GM21737 (cell line): ENCODE results near the gene SLC22A23.

ENCODE experiments used
- ATAC-seq: cut with Tn5 transposase; IDR thresholded peaks from one replicate; pipeline ENCODE4 v1.9.1; 2021; ENCODE audit warnings: mild to moderate bottlenecking, moderate library complexity; ENCODE audit not compliant: unreplicated experiment

SLC22A23 gene

DNA sequence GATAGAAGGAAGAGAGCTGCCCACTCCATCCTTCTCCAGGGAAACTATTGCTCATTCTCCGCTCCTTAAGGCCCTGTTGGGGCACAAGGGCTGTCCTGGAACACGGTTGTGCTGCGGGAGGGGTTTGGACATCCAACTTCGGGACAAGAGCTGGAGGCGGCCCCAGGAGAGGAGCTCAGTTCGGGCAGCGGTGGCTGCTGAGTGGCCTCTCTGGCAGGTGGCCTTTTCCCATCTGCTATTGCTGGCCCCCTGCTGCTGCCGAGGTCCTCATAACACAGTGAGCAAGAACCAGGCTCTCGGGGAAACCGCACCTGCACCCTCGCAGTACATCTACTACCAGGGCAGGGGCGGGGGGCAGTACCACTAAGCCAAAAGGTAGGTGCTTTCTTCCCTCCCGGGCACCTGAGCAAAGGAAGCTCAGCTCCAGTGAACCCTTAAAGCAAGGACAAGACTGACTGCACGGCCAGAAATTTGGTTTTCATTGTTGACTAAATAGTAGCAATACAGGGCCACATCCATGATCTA lies 134.4 kb downstream of the SLC22A23 start:
- no peak for ATAC-seq

DNA sequence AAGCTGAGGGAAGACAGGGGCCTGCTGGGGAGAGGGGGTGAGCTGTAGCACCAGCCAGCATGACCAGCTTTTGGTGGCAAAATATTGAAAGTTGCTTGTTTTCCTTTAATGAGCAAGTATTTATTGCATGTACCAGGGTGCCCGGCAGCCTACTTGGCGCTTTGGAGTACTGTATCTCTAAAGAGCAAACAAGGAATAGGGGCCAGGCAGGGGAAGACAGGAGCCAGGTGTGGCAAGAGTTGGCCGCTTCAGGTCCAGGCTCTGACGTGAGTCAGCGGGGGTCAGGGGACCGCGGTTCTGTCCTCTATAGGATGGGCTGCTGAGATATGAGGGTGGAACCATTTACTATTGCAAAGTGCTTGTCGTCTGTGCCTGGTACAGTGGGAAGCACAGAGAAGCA lies 135.0 kb downstream of the SLC22A23 start:
- no peak for ATAC-seq

DNA sequence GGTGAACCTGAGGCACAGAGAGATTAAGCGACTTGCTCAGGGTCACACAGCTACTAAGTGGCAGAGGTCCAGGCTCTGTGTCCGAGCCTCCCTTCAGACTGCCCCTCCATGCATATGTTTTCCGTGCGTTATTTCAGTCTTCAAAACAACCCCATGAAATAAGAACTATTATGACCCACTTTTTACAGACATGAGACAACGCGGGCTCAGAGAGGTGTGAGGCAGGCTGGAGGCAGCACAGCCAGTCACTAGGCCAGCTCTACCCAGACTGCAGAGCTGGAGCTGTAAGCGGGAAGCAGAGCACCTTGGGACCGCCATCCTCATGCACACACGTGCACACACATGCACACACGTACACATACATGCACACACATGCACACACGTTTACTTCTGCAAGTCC lies 135.8 kb downstream of the SLC22A23 start:
- no peak for ATAC-seq

DNA sequence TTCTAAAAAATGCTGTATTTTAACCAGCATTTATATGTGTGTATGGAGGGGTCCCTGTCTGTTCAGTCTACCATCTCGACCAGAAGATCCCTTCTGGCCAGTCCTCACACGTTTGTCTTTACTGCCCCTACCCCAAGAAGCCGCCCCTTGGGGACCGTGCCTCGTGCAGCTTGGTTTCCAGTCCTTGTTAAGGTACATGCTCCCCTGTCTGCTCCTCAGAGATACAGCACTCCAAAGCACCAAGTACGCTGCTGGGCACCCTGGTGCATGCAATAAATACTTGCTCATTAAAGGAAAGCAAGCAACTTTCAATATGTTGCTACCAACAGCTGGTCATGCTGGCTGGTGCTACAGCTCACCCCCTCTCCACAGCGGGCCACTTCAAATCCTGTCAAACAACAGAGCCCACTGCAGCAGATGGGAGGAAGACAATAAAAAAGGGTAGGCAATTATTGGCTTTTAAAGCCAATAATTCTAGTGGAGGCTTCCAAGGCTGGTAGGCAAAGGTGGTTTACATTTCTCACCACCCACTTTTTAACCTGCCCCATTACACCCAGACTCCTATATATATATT lies 136.5 kb downstream of the SLC22A23 start:
- ATAC-seq = no peak

DNA sequence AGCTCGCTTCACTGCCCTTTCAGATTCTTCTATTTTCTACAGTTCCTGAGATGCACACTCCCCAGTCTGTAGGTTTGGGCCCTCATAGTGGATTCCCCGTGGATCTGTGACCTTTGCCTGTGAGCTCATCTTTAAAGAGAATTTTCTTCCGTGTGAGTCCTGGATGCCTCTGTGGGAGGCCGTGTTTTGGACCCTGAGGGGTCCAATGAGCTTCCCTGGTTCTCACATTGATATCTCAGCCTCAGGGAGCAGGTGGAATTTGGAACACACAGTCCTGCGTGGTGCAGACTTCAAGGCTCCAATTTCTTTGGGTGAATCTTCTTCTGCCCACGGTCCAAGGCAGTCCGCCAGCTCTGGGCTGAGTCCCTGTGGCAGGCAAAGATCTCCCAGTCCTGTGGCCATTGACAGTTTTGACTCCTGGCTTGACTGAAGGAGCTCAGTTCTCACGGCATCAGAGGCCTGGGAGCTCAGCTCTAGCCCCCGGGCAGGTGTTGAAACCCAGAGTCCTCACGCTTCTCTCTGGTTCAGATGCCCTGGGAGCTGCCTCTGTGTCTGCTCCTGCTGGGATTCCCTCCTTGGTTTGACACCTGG lies 137.1 kb downstream of the SLC22A23 start:
- ATAC-seq = no peak

DNA sequence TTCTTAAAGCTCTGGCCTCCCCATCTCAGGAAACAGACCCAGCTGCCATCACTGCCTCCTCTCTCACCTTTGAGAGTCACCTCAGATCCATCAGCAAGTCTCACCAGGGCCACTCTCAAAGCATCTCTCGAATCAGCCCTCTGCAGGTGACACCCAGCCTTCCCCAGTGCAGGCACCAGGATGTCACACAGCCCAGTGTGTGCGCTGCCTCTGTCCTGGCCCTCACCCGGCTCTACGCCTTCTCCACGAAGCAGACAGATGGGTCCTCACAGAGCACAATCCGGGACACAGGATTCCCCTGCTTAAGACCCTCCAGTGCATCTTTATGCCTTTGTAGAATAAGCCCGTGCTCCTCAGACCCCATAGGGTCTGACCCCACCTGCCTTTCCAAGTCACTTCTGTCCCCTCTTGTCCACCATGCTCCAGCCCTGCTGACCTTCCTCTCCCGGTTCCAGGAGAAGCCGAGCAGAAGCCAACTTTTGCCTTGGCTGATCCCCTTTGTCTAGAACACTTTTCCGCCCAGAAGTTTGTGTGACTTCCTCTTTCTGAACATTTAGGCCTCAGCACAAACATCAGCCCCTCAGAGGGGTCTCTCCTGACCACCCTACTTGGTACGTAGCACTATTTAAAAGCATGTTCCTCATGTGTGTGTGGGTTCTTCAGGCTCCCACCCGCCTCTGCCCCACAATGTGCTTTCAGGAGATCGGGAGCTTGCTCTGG lies 137.9 kb downstream of the SLC22A23 start:
- ATAC-seq = no peak

DNA sequence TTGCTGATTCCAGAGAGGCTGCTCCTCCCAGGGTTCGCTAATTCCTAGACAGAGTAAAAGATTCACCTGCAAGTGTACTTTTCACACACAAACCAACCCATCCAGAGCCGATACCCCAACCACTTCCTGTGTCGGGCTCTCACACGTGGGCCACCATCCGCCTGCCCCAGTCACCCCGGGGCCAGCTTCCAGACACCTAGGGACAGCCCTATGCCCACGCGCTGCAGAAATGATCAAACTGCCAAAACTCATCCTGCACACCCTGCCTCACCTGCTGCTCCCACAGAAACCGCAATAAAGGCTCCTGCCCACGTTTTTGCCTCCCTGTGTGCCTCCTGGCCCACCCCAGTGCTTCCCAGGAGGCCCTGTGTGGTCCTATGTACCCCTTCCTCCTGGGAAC lies 138.6 kb downstream of the SLC22A23 start:
- no peak for ATAC-seq

DNA sequence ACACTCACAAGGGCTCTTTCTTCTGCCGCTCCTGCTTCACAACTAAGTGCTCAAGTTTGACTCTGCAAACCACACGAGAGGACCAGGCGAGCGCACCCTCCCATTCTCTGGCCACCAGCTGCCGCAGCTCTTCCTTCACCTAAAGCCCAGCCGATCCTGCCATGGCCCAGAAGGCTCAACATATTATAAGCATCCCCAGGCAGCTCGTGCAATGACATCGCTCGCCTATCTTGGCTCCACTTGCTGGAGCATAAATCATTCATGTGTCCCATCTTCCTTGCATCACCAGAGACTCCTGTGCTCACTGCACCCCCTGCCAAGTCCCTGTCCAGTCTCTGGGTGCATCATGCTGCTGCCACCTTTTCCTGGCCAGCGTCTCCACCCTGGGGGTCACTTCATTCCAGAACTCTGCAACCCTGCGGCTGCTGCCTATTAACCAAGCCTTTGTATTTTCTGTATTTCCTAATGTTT lies 139.1 kb downstream of the SLC22A23 start:
- ATAC-seq = no peak

DNA sequence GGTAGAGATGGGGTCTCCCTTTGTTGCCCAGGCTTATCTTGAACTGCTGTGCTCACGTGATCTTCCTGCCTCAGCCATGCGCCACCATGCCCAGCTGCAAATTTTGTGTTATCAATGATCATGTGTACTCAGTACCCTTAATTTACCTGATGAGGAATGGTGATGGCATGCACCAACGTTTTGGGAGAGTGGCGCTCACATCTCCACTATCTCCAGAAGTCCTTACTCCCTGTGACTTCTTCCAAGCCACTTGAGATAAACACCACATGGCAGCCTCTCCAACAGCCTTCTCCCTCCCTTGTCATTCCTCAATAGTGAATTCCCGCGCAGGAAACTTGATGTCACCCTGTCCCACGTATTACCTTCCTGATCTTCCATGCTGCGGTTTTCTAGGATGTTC lies 140.0 kb downstream of the SLC22A23 start:
- no peak for ATAC-seq

DNA sequence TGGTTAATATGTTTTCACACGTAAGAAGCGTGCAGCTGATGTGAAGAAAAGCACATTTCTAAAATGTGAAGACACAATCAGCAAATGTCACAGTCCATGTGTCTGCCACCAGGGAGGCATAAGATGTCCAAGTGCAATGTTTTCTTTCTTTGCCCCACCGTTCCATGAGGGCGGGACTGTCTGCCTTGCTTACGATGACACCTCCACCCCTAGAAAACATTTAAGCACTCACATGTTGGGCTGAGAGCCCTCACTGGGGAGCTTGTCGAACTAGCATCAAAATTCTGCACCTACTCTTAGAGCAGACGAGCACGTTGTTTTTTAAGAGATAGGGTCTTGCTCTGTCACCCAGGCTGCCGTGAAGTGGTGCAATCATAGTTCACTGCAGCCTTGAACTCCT lies 140.5 kb downstream of the SLC22A23 start:
- no peak for ATAC-seq

DNA sequence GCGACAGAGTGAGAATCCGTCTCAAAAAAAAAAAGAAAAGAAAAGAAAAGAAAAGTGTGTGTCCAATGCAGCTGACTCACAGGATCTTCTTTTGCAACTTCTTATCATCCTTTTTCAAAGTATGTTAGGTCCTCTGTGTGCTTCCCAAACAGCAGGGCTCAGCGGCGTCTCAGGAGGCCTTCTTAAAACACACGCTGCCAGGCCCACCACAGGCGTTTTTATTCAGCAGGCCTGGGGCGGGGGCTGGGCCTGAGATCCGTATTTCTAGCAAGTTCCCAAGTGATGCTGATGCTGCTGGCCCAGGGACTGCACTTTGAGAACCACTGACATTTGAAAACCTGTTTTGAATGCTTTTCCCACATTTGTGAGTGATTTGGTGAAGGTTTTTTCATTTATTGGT lies 141.0 kb downstream of the SLC22A23 start:
- ATAC-seq = no peak

DNA sequence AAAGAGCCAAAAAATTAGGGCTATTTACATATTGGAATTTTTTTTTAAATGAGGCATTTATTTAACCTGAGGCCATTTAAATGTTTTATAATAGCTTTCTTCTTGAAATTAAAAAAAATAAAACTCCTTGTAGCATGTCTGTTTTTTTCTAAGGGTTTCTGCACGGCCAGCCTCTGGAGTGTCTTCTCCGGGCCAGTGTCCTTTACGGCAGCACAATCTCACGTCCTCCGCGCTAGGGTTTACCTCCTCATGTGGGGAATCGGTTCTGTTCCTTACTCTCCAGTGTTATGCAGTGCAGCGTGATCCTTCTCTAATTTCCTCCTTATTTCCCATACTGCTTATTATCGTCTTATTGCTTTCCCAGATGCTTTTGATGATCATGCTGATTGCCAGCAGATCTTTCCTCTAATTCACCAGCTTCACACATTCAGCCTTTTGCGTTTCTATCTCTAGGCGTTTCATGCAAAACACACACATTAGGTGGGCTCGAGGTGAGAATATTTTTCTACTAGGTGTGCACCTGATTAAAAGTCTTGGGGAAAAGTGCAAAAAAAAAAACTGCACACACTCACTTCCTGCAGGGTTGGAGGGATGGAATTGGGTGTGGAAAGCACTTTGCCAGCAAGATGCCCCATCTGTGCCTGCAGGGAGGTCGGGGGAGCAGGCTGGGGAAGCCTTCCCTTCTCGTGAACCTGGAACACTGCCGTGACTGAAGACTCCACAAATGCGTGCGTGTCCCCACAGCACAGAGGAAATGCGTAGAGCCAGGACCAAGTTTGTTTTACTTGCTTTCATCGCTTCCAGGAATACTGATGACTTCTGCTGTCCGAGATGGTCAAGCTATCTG lies 142.0 kb downstream of the SLC22A23 start:
- ATAC-seq = no peak

DNA sequence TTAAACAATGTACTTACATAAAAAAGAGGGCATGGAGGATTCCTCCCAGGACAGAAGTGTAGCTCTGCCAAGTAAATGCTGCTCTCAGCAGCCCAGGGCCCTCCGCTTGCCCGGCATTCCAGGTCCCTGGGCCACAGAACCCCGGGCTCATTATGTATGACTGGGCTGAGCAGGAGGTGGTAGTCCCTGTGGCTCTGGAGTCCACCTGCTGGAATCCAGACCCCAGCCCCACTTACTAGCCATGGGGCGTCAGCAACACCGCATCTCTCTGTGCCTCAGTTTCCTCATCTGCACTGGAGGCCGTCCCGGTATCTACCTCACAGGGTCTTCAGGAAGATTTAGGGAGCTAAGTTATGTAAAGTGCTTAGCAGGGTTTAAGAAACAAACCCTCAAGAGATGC lies 142.7 kb downstream of the SLC22A23 start:
- ATAC-seq = no peak

DNA sequence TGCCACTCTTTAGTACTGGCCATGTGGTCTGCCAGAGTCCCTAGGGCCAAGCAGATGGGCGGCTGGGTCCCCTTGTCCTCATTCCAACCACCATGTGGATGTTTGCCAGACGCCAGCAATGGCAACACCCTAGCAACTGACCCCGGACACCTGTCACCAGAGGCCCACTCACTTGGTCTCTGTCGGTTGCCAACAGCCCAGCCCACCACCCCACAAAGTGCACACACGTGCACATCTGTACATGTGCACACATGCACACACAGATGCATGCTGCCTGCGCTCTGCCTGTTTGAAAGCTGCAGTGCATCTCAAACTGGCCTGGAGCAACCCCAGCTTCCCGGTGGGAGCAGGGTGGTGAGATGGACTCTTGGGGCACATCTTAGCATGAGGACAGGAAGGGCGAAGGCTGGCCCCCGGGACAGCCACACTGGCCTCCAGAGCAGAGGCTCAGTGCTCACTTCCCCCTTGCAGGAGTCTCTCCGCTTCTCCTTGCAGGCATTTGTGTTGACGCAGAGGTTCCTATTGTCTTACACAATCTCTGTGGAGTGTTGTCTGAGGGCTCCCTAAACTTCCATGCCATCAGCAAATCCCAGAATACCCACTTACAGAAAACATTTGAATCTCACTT lies 144.1 kb downstream of the SLC22A23 start:
- ATAC-seq = no peak

DNA sequence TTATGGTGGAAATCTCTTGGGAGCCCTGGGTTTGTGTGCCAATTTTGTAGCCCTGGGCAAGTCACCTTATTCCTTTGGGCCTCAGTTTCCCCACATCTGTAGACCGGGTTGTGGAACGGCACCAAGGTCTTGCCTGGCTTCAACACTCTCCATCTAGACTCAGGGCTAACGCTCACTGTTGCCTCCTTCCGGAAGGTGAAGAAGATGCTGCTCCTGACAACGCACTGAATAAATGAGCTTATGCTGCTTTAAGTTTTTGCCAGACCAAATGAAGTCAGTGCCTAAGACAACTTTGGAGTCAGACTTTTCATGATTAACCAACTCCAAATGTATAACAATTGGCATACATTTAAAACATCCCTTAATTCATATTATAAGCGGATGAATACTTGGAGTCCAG lies 145.0 kb downstream of the SLC22A23 start:
- ATAC-seq = no peak

DNA sequence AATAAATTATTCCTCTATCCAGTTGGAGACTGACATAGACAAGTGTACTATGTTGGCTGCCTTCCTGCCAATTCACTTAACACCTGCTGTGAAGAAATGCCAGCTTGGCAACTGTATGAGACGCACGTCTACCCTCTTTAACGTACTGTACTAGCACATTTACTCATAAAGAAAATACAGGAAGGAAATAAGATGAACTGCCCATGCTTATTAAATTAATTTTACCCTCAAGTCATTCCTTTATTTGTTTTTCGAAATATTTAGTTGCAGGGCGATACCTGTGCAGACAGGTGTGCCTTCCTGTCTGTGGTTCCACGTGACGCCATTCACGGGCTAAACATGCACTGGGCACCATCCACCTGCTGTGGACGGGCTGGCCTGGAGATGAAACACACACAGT lies 146.1 kb downstream of the SLC22A23 start:
- ATAC-seq = no peak

DNA sequence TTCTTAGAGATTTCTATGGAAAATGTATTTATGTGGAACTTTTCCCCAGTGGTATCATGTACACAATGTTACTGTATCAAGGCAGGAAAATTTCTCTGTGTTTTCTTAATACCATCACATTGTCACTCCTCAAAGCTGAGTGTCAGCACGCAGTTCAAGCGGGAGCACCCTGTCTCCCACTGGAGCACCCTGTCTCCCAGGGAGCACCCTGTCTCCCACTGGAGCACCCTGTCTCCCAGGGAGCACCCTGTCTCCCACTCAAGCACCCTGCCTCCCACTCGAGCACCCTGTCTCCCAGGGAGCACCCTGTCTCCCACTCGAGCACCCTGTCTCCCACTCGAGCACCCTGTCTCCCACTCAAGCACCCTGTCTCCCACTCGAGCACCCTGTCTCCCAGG lies 146.8 kb downstream of the SLC22A23 start:
- no peak for ATAC-seq

DNA sequence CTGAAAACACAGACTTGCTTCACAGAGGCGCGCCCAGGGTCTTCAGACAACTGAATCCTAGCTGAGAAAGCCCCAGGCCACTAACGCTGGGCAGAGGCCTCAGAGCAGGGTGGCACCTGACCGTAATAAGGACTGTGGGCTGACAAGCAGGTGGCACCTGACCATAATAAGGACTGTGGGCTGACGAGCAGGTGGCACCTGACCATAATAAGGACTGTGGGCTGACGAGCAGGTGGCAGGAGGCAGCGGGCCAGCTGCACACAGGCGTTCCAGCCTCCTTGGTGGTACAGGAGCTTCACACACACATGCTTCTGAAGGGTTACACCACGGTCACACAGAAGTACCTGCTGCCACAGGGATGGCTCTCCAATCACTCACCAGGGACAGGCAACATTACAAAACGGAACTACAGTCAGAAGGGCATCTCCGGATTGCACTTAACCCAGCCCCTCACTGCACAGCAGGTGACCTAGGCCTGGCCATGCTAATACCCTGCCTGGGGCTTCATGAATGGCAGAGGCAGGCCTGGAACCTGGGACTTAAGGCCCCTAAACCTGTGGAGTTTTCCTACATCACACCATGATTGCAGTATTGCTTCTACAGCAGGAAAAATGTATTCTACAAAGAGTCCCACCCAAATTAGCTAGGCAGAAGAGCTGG lies 147.3 kb downstream of the SLC22A23 start:
- ATAC-seq = no peak

DNA sequence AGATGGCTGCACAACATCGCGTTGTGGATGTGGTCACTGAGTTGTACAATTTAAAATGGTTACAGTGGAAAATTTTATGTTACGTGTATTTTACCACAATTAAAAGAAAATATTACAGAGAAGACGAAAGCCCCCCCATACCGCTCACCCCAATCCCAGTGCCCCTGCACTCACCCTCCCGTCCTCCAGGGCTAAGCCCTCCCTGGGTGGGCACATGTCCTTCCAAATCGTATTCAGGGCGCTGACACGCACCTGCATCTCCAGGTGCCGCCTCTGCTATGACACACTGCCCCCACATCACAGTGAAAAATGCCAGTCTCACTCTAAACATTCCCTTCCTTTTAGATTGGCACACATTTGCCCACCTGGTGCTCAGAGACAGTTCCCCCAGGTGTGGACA lies 148.7 kb downstream of the SLC22A23 start:
- no peak for ATAC-seq

DNA sequence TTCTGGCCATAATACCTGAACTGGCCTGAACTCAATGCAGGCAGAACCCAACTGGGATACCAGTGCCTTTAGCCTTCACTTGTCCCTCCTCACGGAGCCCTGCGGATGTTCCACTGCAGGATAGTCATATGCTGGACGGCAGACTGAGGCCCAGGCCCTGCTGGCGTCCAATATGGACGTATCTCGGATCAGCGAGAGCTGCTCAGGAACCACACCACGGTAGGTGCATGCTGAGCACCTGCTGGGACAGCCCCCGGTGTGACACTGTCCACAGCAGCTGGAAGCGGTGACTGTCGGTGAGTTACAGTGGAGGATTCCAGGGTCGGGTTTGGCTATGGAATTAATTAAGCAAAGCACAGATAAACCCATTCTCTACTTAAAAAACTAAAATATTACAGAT lies 149.4 kb downstream of the SLC22A23 start:
- ATAC-seq = no peak
